Gastrocnemius medialis (tissue), 4 donors: ENCODE results near the gene UBN1. TPM values are rescaled to one million over a fixed set of nuclear protein-coding genes. Genes with fewer than 3 reads are reported as not detected.

Source experiments
- ATAC-seq, 2 donors: fragments of 150-250 bp; one replicate each; pipeline ENCODE4 v1.9.1; 2016
- DNase-seq, 2 donors: peaks; one replicate each; pipeline ENCODE4 v3.0.0-alpha.2; 2019
- H3K27ac ChIP-seq, 4 donors: fragments of 200-600 bp; sonication (generic); 1 replicate in 1 of 4; 2 replicates in 3 of 4; pipeline ENCODE4 v1.5.1; 2016 to 2018; ENCODE audit warnings: mild to moderate bottlenecking in 2 of 4, moderate library complexity in 1 of 4
- H3K27me3 ChIP-seq, 3 donors: fragments of 200-600 bp; sonication (generic) in 2 of 3; 1 replicate in 1 of 3; 2 replicates in 2 of 3; pipeline versions ENCODE4 v1.5.1 to v1.6.0; 2016 to 2019; ENCODE audit warnings: mild to moderate bottlenecking in 1 of 3, moderate library complexity in 1 of 3
- H3K36me3 ChIP-seq, 2 donors: fragments of 200-600 bp; sonication (generic) in 1 of 2; one replicate each; pipeline ENCODE4 v1.5.1; 2017 to 2018
- H3K4me1 ChIP-seq, 2 donors: fragments of 200-600 bp; sonication (generic) in 1 of 2; one replicate each; pipeline ENCODE4 v1.5.1; 2016 to 2017; ENCODE audit warnings: mild to moderate bottlenecking in 2 of 2
- H3K4me3 ChIP-seq, 4 donors: fragments of 200-600 bp; sonication (generic) in 3 of 4; 1 replicate in 1 of 4; 2 replicates in 3 of 4; pipeline ENCODE4 v1.5.1; 2016 to 2019; ENCODE audit warnings: mild to moderate bottlenecking in 2 of 4
- H3K9me3 ChIP-seq, 3 donors: fragments of 200-600 bp; sonication (generic) in 2 of 3; 1 replicate in 1 of 3; 2 replicates in 2 of 3; pipeline ENCODE4 v1.5.1; 2016 to 2019
- CTCF ChIP-seq, 5 experiments: fragments of 450-650 bp in 3 of 5; fragments of 200-600 bp in 2 of 5; sonication (generic) in 2 of 5; IDR thresholded peaks in 4 of 5; conservative IDR thresholded peaks in 1 of 5; 1 replicate in 4 of 5; 2 replicates in 1 of 5; pipeline ENCODE4 v1.5.1; 2016 to 2019; ENCODE audit warnings: antibody characterized with exemption in 5 of 5, mild to moderate bottlenecking in 3 of 5, moderate library complexity in 3 of 5
- POLR2A ChIP-seq, 2 donors: fragments of 450-650 bp; IDR thresholded peaks; one replicate each; pipeline ENCODE4 v1.6.1; 2017; ENCODE audit warnings: antibody characterized with exemption in 2 of 2, mild to moderate bottlenecking in 2 of 2, moderate library complexity in 2 of 2
- in situ Hi-C, 4 donors: fragments of 200-750 bp; cut with MboI; loops; one replicate each; pipeline versions ENCODE4 v1.15.0 to v1.8.0; 2017; ENCODE audit warnings: low sequenced_read_pairs in 4 of 4
- intact Hi-C: fragments of 100-400 bp; cut with DNase I; formaldehyde crosslinking; loops from one replicate; pipeline ENCODE4 v1.15.1; 2023; ENCODE audit warnings: low total_unique reads
- total RNA-seq, 4 donors: library from RNA; depleted of rRNA; stranded (reverse); fragments of >200 nt; gene quantifications; one replicate each; pipeline versions ENCODE4 v1.1.0 to v1.2.3, GENCODE V29; 2016

The UBN1 gene
- total RNA-seq, 4 donors from 2014 or later, result 25.3 to 33.4 (median 28.2) TPM

GRCh38 chr16:4898811-4899473, 51.7 kb downstream of the UBN1 start:
- intact Hi-C loops (no loop called here), in situ Hi-C loops (no loop called here)
- DNase-seq, result no peak
- no peaks in the 10 kb centered on the region for H3K27me3 ChIP-seq
- TF ChIP-seq POLR2A (IDR thresholded peaks at IDR 0.05) (no peak), CTCF (IDR thresholded peaks at IDR 0.05 in 4 of 5, conservative IDR thresholded peaks at IDR 0.05 in 1 of 5) (no peak)
- H3K27ac ChIP-seq, result no peak overlapping the region
- H3K36me3 ChIP-seq, result no peaks in the 10 kb centered on the region
- no peak for ATAC-seq
- H3K9me3 ChIP-seq, result no peaks in the 10 kb centered on the region
- H3K4me3 ChIP-seq, result no peak overlapping the region
- H3K4me1 ChIP-seq, result no peaks in the 10 kb centered on the region

- Histone ChIP-seq H3K4me3 (no peak overlapping the region), H3K4me1 (no peaks in the 10 kb centered on the region), H3K9me3 (no peaks in the 10 kb centered on the region), H3K36me3 (no peaks in the 10 kb centered on the region), H3K27ac (no peak overlapping the region), H3K27me3 (no peaks in the 10 kb centered on the region)
- no peak for ATAC-seq
- in situ Hi-C loops (no loop called here), intact Hi-C loops (no loop called here)
- no peak for TF ChIP-seq POLR2A (IDR thresholded peaks at IDR 0.05)
- TF ChIP-seq CTCF (IDR thresholded peaks at IDR 0.05 in 4 of 5, conservative IDR thresholded peaks at IDR 0.05 in 1 of 5), result no peak
- no peak for DNase-seq
Measured at GRCh38 chr16:4899474-4899846, 52.2 kb downstream of the UBN1 start.

GRCh38 chr16:4900036-4900435, 52.8 kb downstream of the UBN1 start:
- TF ChIP-seq POLR2A (IDR thresholded peaks at IDR 0.05), result no peak
- TF ChIP-seq CTCF (IDR thresholded peaks at IDR 0.05 in 4 of 5, conservative IDR thresholded peaks at IDR 0.05 in 1 of 5), result no peak
- H3K9me3 ChIP-seq, result no peaks in the 10 kb centered on the region
- ATAC-seq, result no peak
- no peak overlapping the region for H3K4me3 ChIP-seq
- in situ Hi-C loops (no loop called here), intact Hi-C loops (no loop called here)
- no peaks in the 10 kb centered on the region for H3K36me3 ChIP-seq
- H3K27me3 ChIP-seq, result no peaks in the 10 kb centered on the region
- no peak overlapping the region for H3K27ac ChIP-seq
- no peaks in the 10 kb centered on the region for H3K4me1 ChIP-seq
- no peak for DNase-seq

- Histone ChIP-seq H3K36me3 (no peaks in the 10 kb centered on the region), H3K4me3 (no peak overlapping the region), H3K27ac (no peak overlapping the region), H3K4me1 (no peaks in the 10 kb centered on the region), H3K9me3 (no peaks in the 10 kb centered on the region), H3K27me3 (no peaks in the 10 kb centered on the region)
- TF ChIP-seq POLR2A (IDR thresholded peaks at IDR 0.05), result no peak
- no peak for TF ChIP-seq CTCF (IDR thresholded peaks at IDR 0.05 in 4 of 5, conservative IDR thresholded peaks at IDR 0.05 in 1 of 5)
- intact Hi-C loops, result no loop called here
- DNase-seq (no peak), ATAC-seq (no peak)
- in situ Hi-C loops, result no loop called here
Measured at GRCh38 chr16:4900750-4901149, 53.5 kb downstream of the UBN1 start.

- TF ChIP-seq CTCF (IDR thresholded peaks at IDR 0.05 in 4 of 5, conservative IDR thresholded peaks at IDR 0.05 in 1 of 5), result no peak
- H3K36me3 ChIP-seq, result no peaks in the 10 kb centered on the region
- ATAC-seq, result no peak
- H3K4me3 ChIP-seq, result no peak overlapping the region
- intact Hi-C loops (no loop called here), in situ Hi-C loops (no loop called here)
- no peak overlapping the region for H3K27ac ChIP-seq
- no peak for DNase-seq
- no peaks in the 10 kb centered on the region for H3K4me1 ChIP-seq
- no peaks in the 10 kb centered on the region for H3K9me3 ChIP-seq
- H3K27me3 ChIP-seq, result no peaks in the 10 kb centered on the region
Measured at GRCh38 chr16:4902038-4902437, 54.8 kb downstream of the UBN1 start.
